ENCODE measurements around the gene ATP2B2.

DNA sequence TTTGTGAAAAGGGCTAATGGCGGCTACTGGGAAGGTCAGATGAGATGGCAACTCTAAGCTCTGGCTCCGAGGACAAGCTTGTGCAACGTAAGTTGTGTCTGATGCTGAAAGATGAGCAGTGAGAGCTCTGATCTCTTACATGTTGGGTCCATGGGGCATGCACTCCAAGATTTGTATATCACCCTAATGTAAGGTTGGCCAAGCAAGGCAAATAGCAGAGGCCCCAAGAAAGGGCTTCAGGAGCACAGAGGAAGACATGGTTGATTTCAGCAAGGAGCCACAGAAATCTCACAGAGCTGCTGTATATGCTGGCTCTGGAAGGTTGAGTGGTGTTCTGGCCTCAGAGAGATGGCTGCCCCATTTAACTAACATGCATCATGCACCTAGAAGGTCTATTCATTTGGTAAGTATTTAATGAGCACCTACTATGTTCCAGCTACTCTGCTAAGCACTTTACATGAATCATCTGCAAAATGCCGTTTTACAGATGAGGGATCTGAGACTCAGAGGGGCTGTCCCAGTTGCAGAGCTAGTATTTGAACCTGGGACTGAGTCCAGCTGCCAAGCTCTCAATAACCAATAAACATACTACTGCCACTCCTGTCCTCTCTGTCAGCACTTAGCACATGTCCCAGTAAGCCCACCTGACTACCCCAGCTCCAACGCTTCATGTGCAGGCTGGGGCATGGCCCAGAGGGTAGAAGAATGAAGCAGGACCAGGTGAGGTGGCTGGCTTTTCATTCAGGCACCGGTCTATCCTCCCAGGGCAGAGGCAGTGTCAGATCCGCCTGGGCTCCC is 27.8 kb upstream of the ATP2B2 start:
- no peak for TF ChIP-seq NFIC (IDR thresholded peaks at IDR 0.05; ENCODE audit: low read depth, low read length)
- no peak for TF ChIP-seq BACH1 (IDR thresholded peaks at IDR 0.05; ENCODE audit: borderline replicate concordance)
- TF ChIP-seq, protein P1, sequence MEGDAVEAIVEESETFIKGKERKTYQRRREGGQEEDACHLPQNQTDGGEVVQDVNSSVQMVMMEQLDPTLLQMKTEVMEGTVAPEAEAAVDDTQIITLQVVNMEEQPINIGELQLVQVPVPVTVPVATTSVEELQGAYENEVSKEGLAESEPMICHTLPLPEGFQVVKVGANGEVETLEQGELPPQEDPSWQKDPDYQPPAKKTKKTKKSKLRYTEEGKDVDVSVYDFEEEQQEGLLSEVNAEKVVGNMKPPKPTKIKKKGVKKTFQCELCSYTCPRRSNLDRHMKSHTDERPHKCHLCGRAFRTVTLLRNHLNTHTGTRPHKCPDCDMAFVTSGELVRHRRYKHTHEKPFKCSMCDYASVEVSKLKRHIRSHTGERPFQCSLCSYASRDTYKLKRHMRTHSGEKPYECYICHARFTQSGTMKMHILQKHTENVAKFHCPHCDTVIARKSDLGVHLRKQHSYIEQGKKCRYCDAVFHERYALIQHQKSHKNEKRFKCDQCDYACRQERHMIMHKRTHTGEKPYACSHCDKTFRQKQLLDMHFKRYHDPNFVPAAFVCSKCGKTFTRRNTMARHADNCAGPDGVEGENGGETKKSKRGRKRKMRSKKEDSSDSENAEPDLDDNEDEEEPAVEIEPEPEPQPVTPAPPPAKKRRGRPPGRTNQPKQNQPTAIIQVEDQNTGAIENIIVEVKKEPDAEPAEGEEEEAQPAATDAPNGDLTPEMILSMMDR (IDR thresholded peaks at IDR 0.05 in 2 of 3, conservative IDR thresholded peaks at IDR 0.05 in 1 of 3; ENCODE audit: control insufficient read depth in 2 of 3, extremely low read depth in 1 of 3, insufficient read depth in 1 of 3, low read depth in 3 of 3, low read length in 3 of 3), result no peak
